Measurements from ENCODE around the gene PAEP.
"Not testable (repeated sequence)": the region's sequence is repeated elsewhere in the genome, so short reads cannot be mapped to it uniquely, and the experiment has no call there.

The PAEP gene

DNA sequence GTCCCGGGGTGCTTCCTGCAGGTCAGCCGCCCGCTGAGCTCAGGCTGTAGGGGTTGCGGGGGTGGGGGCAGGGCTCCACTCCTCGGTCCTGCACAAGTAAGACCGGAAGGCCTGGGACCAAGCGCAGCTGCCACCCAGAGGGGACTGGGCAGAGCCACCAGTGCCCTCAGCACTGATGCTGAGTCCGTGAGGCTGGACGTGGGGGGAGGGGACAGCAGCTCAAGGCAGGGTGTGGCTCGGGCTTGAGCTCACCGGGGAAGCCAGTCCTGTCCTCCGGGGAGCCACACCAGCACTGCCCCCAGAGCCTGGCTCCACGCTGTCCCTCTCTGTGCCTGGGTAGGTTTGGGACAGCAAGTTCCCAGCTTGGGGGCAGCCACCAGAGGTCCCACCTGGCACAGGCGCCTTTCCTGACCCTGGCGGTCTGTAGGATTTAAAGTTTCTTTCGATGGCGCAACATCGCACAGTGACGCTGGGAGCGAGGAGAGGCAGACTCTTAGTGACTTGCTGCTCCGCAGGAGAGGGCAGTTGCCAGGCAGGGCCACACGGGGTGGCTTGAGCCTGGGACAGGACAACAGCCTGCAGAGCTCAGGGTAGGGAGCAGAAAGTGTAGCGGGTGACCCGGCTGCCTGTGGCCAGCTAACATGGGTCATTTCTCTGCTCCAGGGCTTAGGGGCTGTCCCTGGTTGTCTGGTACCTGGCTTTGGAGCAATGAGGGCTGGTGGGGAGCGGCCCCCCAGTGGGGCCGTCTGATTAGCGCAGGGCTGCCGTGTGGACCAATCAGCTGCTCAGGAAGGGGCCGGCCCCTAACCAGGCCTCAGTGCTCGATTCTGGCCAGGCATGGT lies 34.6 kb upstream of the PAEP start:
- H3K36me3 ChIP-seq (ENCODE audit: insufficient read depth, insufficient read length, low read length): no peaks in the 10 kb centered on the region
- H3K9me3 ChIP-seq (ENCODE audit: insufficient read depth, low read length): no peaks in the 10 kb centered on the region
- peaks cover 25% of the 10 kb centered on the region for H3K4me1 ChIP-seq (ENCODE audit: insufficient read depth, insufficient read length)
- H3K27me3 ChIP-seq (ENCODE audit: insufficient read depth, insufficient read length): no peaks in the 10 kb centered on the region
- H3K9ac ChIP-seq (ENCODE audit: insufficient read length, low read depth): peak overlapping the region; percentile 44
- H3K4me3 ChIP-seq (ENCODE audit: insufficient read length, low read depth): no peak overlapping the region
- DNase-seq (ENCODE audit: low read depth, low spot score): no peak
- TF ChIP-seq SUZ12 (IDR thresholded peaks at IDR 0.05; ENCODE audit: extremely low read depth, insufficient read depth, insufficient read length): no peak
- no peak for TF ChIP-seq YY1 (IDR thresholded peaks at IDR 0.05; ENCODE audit: insufficient read depth, insufficient read length)
- no peak for TF ChIP-seq ZNF274 (IDR thresholded peaks at IDR 0.05; ENCODE audit: low read depth, low read length)

DNA sequence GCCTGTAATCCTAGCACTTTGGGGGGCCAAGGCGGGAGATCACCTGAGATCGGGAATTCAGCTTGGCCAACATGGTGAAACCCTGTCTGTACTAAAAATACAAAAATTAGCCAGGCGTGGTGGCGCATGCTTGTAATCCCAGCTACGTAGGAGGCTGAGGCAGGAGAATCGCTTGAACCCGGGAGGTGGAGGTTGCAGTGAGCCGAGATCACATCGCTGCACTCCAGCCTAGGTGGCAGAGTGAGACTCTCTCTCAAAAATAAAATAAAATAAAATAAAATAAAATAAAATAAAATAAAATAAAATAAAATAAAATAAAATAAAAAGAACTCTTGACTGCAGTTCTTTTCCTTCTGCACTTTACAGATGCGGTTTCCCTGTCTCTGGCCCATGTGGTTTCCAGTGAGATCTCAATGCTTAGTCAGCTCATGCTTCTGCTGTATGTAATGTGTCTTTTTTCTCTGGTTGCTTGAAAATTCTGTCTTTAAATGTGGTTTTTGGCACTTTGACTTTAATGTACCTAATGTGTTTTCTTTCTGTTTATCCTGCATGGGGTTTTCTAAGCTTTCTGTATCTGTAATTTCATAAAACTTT lies 32.6 kb upstream of the PAEP start:
- not testable (repeated sequence) for DNase-seq (ENCODE audit: low read depth, low spot score); H3K36me3 ChIP-seq (ENCODE audit: insufficient read depth, insufficient read length, low read length); H3K27me3 ChIP-seq (ENCODE audit: insufficient read depth, insufficient read length); H3K4me3 ChIP-seq (ENCODE audit: insufficient read length, low read depth); H3K9me3 ChIP-seq (ENCODE audit: insufficient read depth, low read length); H3K9ac ChIP-seq (ENCODE audit: insufficient read length, low read depth)
- peaks cover 15% of the 10 kb centered on the region for H3K4me1 ChIP-seq (ENCODE audit: insufficient read depth, insufficient read length)

DNA sequence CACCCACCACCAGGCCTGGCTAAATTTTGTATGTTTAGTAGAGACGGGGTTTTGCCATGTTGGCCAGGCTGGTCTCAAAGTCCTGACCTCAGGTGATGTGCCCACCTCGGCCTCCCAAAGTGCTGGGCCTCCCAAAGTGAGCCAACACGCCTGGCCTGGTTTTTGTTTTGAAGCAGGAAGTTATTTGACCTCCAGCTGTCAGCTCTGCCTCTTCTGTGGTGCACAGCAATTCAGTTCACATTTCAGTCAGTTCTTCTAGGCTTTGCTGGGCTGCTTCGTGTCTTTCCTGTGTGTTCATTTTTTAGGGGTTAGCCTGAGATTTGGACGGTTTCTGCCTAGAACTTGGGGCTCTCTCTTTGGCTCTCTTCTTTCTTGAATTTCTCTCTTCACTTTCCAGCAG lies 31.4 kb upstream of the PAEP start:
- Histone ChIP-seq H3K4me3 (ENCODE audit: insufficient read length, low read depth) (no peak overlapping the region), H3K9ac (ENCODE audit: insufficient read length, low read depth) (no peak overlapping the region), H3K36me3 (ENCODE audit: insufficient read depth, insufficient read length, low read length) (no peaks in the 10 kb centered on the region), H3K9me3 (ENCODE audit: insufficient read depth, low read length) (no peaks in the 10 kb centered on the region), H3K4me1 (ENCODE audit: insufficient read depth, insufficient read length) (peaks cover 15% of the 10 kb centered on the region), H3K27me3 (ENCODE audit: insufficient read depth, insufficient read length) (no peaks in the 10 kb centered on the region)
- no peak for DNase-seq (ENCODE audit: low read depth, low spot score)
- TF ChIP-seq ZNF274 (IDR thresholded peaks at IDR 0.05; ENCODE audit: low read depth, low read length) (no peak), YY1 (IDR thresholded peaks at IDR 0.05; ENCODE audit: insufficient read depth, insufficient read length) (no peak), SUZ12 (IDR thresholded peaks at IDR 0.05; ENCODE audit: extremely low read depth, insufficient read depth, insufficient read length) (no peak)

DNA sequence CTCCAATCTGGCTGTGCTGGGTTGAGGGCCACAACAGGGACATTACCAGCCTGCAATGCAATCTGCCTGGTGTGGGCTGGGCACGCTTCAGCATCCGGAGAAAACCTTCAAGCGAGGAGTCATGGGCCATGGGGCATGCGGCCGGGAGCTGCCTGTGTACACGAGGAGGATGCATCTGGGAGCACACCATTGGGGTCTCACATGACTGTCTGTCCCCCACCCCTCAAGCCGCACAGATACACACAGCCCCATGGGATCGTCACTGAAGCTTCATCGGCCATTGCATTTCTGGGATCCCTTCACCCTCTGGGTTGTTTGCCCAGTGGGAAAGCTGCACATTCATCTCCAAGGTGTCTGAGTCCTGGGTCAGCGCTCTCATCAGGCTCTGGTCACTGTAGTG lies 30.5 kb upstream of the PAEP start:
- H3K27me3 ChIP-seq (ENCODE audit: insufficient read depth, insufficient read length): no peaks in the 10 kb centered on the region
- no peak overlapping the region for H3K4me3 ChIP-seq (ENCODE audit: insufficient read length, low read depth)
- no peaks in the 10 kb centered on the region for H3K9me3 ChIP-seq (ENCODE audit: insufficient read depth, low read length)
- no peaks in the 10 kb centered on the region for H3K36me3 ChIP-seq (ENCODE audit: insufficient read depth, insufficient read length, low read length)
- H3K9ac ChIP-seq (ENCODE audit: insufficient read length, low read depth): no peak overlapping the region
- H3K4me1 ChIP-seq (ENCODE audit: insufficient read depth, insufficient read length): peaks cover 13% of the 10 kb centered on the region
- DNase-seq (ENCODE audit: low read depth, low spot score): no peak
- TF ChIP-seq SUZ12 (IDR thresholded peaks at IDR 0.05; ENCODE audit: extremely low read depth, insufficient read depth, insufficient read length) (no peak), YY1 (IDR thresholded peaks at IDR 0.05; ENCODE audit: insufficient read depth, insufficient read length) (no peak), ZNF274 (IDR thresholded peaks at IDR 0.05; ENCODE audit: low read depth, low read length) (no peak)

DNA sequence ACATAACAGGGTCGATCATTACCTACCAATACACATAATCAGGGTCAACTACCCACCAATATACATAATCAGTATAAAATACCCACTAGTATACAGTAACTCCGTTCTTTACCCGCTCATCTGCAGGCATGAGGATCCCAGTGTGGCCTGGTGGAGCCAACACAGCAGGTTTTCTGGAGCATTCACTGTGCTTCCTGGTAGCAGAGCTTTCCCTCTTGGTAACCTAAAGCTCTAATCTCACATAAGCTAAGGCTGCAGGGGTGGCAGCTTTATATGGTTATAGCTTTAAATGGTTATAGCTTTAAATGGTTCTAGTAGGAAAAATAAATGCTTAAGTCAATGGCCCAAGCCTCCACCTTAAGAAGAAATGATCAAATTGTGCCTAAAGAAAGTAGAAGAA lies 28.4 kb upstream of the PAEP start:
- Histone ChIP-seq H3K9me3 (ENCODE audit: insufficient read depth, low read length) (no peaks in the 10 kb centered on the region), H3K9ac (ENCODE audit: insufficient read length, low read depth) (no peak overlapping the region), H3K36me3 (ENCODE audit: insufficient read depth, insufficient read length, low read length) (no peaks in the 10 kb centered on the region), H3K4me1 (ENCODE audit: insufficient read depth, insufficient read length) (peaks cover 4% of the 10 kb centered on the region), H3K4me3 (ENCODE audit: insufficient read length, low read depth) (no peak overlapping the region), H3K27me3 (ENCODE audit: insufficient read depth, insufficient read length) (no peaks in the 10 kb centered on the region)
- no peak for DNase-seq (ENCODE audit: low read depth, low spot score)
- TF ChIP-seq ZNF274 (IDR thresholded peaks at IDR 0.05; ENCODE audit: low read depth, low read length) (no peak), SUZ12 (IDR thresholded peaks at IDR 0.05; ENCODE audit: extremely low read depth, insufficient read depth, insufficient read length) (no peak), YY1 (IDR thresholded peaks at IDR 0.05; ENCODE audit: insufficient read depth, insufficient read length) (no peak)

DNA sequence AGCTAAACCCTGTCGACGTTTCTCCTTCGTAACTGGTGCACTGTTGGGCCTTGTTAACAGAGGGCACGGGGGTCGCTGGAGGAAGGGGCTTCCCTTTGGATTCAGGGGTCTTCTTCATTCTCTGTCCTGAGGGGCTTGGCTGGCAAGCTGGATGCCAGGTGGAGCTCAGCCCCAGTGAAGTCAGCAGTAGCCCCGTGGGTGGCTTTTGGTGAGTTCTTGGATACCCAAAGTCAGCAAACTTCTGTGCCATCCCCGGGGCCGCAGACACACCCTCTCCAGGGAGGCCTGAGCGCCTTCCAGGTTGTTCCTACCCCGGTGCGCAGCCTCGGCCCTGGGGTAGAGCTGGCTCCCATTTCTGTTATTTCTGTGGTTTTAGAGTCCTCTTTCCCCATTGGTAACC lies 27.9 kb upstream of the PAEP start:
- Histone ChIP-seq H3K27me3 (ENCODE audit: insufficient read depth, insufficient read length) (no peaks in the 10 kb centered on the region), H3K9ac (ENCODE audit: insufficient read length, low read depth) (no peak overlapping the region), H3K36me3 (ENCODE audit: insufficient read depth, insufficient read length, low read length) (no peaks in the 10 kb centered on the region), H3K4me3 (ENCODE audit: insufficient read length, low read depth) (no peak overlapping the region), H3K9me3 (ENCODE audit: insufficient read depth, low read length) (no peaks in the 10 kb centered on the region), H3K4me1 (ENCODE audit: insufficient read depth, insufficient read length) (peaks cover 4% of the 10 kb centered on the region)
- no peak for DNase-seq (ENCODE audit: low read depth, low spot score)
- TF ChIP-seq ZNF274 (IDR thresholded peaks at IDR 0.05; ENCODE audit: low read depth, low read length): no peak
- TF ChIP-seq SUZ12 (IDR thresholded peaks at IDR 0.05; ENCODE audit: extremely low read depth, insufficient read depth, insufficient read length): no peak
- TF ChIP-seq YY1 (IDR thresholded peaks at IDR 0.05; ENCODE audit: insufficient read depth, insufficient read length): no peak

DNA sequence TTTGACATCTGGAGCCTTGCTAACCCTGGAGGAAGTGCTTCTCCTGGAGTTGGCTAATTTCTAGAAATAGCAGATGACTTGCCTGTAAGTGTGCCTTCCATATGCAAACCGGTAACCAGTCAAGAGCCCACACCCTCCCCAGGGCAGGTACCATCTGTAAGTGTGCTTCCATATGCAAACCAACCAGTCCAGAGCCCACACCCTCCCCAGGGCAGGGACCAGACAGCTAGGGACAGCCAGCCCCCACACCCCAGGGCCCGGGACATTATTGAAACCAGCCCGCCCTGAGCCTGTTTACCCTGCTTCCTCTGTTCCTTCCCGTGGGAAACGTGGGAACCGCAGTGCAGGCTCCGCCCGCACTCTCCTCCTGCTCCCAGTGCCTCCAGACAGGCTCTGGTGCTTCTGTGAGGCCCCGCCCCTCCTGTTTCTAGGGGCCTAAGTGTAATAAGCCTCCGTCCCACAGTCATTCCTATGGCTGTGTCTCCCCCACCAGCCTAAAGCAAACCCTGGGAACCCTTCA lies 27.3 kb upstream of the PAEP start:
- H3K27me3 ChIP-seq (ENCODE audit: insufficient read depth, insufficient read length); H3K36me3 ChIP-seq (ENCODE audit: insufficient read depth, insufficient read length, low read length); H3K9ac ChIP-seq (ENCODE audit: insufficient read length, low read depth); H3K4me1 ChIP-seq (ENCODE audit: insufficient read depth, insufficient read length); H3K9me3 ChIP-seq (ENCODE audit: insufficient read depth, low read length); H3K4me3 ChIP-seq (ENCODE audit: insufficient read length, low read depth); DNase-seq (ENCODE audit: low read depth, low spot score): not testable (repeated sequence)

DNA sequence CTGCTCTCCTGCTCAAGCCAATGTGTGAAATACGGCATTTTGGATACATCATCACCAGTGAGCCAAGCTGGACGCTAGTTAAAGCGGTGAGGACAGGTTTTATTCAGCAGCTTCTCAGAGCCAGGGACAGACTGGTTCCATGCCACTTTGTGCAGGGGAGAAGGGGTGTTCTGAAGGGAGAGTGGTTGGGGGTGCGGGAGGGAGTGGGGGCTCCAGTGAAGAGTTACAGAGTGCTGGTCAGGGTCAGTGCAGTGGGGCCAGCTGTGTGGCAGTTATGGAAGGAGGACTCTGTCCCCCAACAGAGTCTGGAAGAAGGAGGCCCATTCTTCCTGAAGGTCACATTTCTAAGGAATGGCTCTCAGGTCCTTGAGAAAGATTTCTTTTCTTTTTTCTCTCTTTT lies 26.7 kb upstream of the PAEP start:
- not testable (repeated sequence) for H3K4me1 ChIP-seq (ENCODE audit: insufficient read depth, insufficient read length); H3K4me3 ChIP-seq (ENCODE audit: insufficient read length, low read depth)

DNA sequence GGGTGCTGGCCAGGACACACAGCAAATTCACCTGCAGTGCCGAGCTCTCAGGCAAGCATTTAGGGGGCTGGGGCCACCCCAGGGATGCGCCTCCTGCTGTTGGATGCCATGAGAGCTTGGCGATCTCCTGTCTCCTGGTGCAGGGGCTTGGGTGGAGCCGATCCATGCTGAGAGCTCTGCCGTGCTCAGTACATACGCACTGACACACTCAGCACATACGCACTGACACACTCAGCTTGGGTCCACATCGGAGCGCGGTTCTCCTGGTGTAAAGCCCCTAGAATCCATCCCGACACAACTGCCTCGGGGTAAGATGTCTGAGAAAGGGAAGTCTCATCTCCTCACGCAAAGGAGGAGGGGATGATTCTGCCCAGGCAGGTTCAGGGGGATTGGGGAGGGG lies 25.9 kb upstream of the PAEP start:
- DNase-seq (ENCODE audit: low read depth, low spot score); H3K36me3 ChIP-seq (ENCODE audit: insufficient read depth, insufficient read length, low read length); H3K9me3 ChIP-seq (ENCODE audit: insufficient read depth, low read length): not testable (repeated sequence)

More for the DNA sequence above, 26.7 kb upstream of the PAEP start:
- not testable (repeated sequence) for DNase-seq (ENCODE audit: low read depth, low spot score); H3K27me3 ChIP-seq (ENCODE audit: insufficient read depth, insufficient read length); H3K9me3 ChIP-seq (ENCODE audit: insufficient read depth, low read length); H3K9ac ChIP-seq (ENCODE audit: insufficient read length, low read depth); H3K36me3 ChIP-seq (ENCODE audit: insufficient read depth, insufficient read length, low read length)

More for the DNA sequence above, 25.9 kb upstream of the PAEP start:
- not testable (repeated sequence) for H3K9ac ChIP-seq (ENCODE audit: insufficient read length, low read depth); H3K4me3 ChIP-seq (ENCODE audit: insufficient read length, low read depth); H3K4me1 ChIP-seq (ENCODE audit: insufficient read depth, insufficient read length); H3K27me3 ChIP-seq (ENCODE audit: insufficient read depth, insufficient read length)
